HepG2 (cell line): ENCODE data around the gene MAP2K5. TPM values are rescaled to one million over a fixed set of nuclear protein-coding genes. Genes with fewer than 3 reads are reported as not detected.

Source experiments
- BORCS8-MEF2B ChIP-seq: sonication (generic); formaldehyde crosslinking; IDR thresholded peaks from 2 replicates; pipeline ENCODE4 v1.8.0; 2022; ENCODE audit warnings: mild to moderate bottlenecking, missing genetic modification reagents
- CCAR2 ChIP-seq: fragments of 200-400 bp; formaldehyde crosslinking; optimal IDR thresholded peaks from 2 replicates; pipeline ENCODE3; 2018; ENCODE audit warnings: low read depth, mild to moderate bottlenecking, low read length, moderate library complexity
- CENPT ChIP-seq: sonication (generic); formaldehyde crosslinking; IDR thresholded peaks from 2 replicates; pipeline ENCODE4 v1.8.0; 2022; ENCODE audit warnings: low read depth, mild to moderate bottlenecking, moderate library complexity, missing genetic modification reagents
- KMT2B ChIP-seq: IDR thresholded peaks from 2 replicates; pipeline ENCODE4 v1.6.1; 2016; ENCODE audit warnings: missing genetic modification reagents, missing compliant biosample characterization
- MTERF4 ChIP-seq: sonication (generic); formaldehyde crosslinking; IDR thresholded peaks from 2 replicates; pipeline ENCODE4 v1.8.0; 2023; ENCODE audit warnings: mild to moderate bottlenecking, missing genetic modification reagents
- RELA ChIP-seq: sonication (generic); formaldehyde crosslinking; IDR thresholded peaks from 2 replicates; pipeline ENCODE4 v1.4.0; 2020; ENCODE audit warnings: missing genetic modification reagents
- SATB2 ChIP-seq: sonication (generic); formaldehyde crosslinking; IDR thresholded peaks from 2 replicates; pipeline ENCODE4 v1.5.0; 2020; ENCODE audit warnings: missing genetic modification reagents
- SMAD1 ChIP-seq: sonication (generic); formaldehyde crosslinking; IDR thresholded peaks from 2 replicates; pipeline ENCODE4 v1.4.0; 2020; ENCODE audit warnings: missing genetic modification reagents, low read depth, mild to moderate bottlenecking, borderline replicate concordance
- SYNCRIP ChIP-seq: fragments of 200-400 bp; formaldehyde crosslinking; IDR thresholded peaks from 2 replicates; pipeline ENCODE4 v1.6.1; 2018; ENCODE audit warnings: mild to moderate bottlenecking, low read depth, low read length; ENCODE audit not compliant: insufficient read depth
- TFDP1 ChIP-seq: IDR thresholded peaks from 2 replicates; pipeline ENCODE4 v1.6.1; 2016; ENCODE audit warnings: missing compliant biosample characterization, missing genetic modification reagents, borderline replicate concordance
- TGIF2 ChIP-seq: IDR thresholded peaks from 2 replicates; pipeline ENCODE4 v1.6.1; 2016; ENCODE audit warnings: control low read depth, missing compliant biosample characterization
- TOE1 ChIP-seq: sonication (generic); formaldehyde crosslinking; IDR thresholded peaks from 2 replicates; pipeline ENCODE4 v1.4.0; 2020; ENCODE audit warnings: mild to moderate bottlenecking, missing genetic modification reagents
- ZBTB7B ChIP-seq: sonication (generic); formaldehyde crosslinking; IDR thresholded peaks from 2 replicates; pipeline ENCODE4 v1.4.0; 2020; ENCODE audit warnings: missing genetic modification reagents
- ZNF138 ChIP-seq: sonication (generic); formaldehyde crosslinking; IDR thresholded peaks from 2 replicates; pipeline ENCODE4 v1.5.0; 2020; ENCODE audit warnings: mild to moderate bottlenecking, low read depth, missing genetic modification reagents
- ZNF30 ChIP-seq: sonication (generic); formaldehyde crosslinking; IDR thresholded peaks from 2 replicates; pipeline ENCODE4 v1.5.0; 2020; ENCODE audit warnings: mild to moderate bottlenecking, missing genetic modification reagents
- ZNF530 ChIP-seq: sonication (generic); formaldehyde crosslinking; IDR thresholded peaks from 2 replicates; pipeline ENCODE4 v1.5.0; 2020; ENCODE audit warnings: low read depth, mild to moderate bottlenecking, missing genetic modification reagents
- ZNF746 ChIP-seq: sonication (generic); formaldehyde crosslinking; IDR thresholded peaks from 2 replicates; pipeline ENCODE4 v1.8.0; 2022; ENCODE audit warnings: mild to moderate bottlenecking, missing genetic modification reagents
- ZNF749 ChIP-seq: sonication (generic); formaldehyde crosslinking; IDR thresholded peaks from 2 replicates; pipeline ENCODE4 v1.8.0; 2022; ENCODE audit warnings: mild to moderate bottlenecking, missing genetic modification reagents, moderate library complexity, borderline replicate concordance
- ZZZ3 ChIP-seq: sonication (generic); formaldehyde crosslinking; IDR thresholded peaks from 2 replicates; pipeline ENCODE4 v1.4.0; 2020; ENCODE audit warnings: missing genetic modification reagents, mild to moderate bottlenecking, borderline replicate concordance
- polyA plus RNA-seq, 8 experiments: library from polyadenylated mRNA; depleted of rRNA in 3 of 8; stranded (reverse) in 7 of 8; unstranded in 1 of 8; fragments of >200 nt; fragmentation: Illumina TruSeq in 4 of 8; extraction: Trizol in 4 of 8; gene quantifications; 2 replicates each; pipeline versions ENCODE4 v1.2.1 to v1.2.3, GENCODE V29; 2011 to 2016; ENCODE audit warnings: low read depth in 4 of 8, missing spikeins in 1 of 8, mixed read lengths in 1 of 8; ENCODE audit not compliant: insufficient read depth in 1 of 8
- total RNA-seq, 5 experiments: library from RNA; depleted of rRNA; stranded (reverse); fragments of >200 nt; fragmentation: Illumina TruSeq; extraction: Trizol; gene quantifications; 2 replicates each; pipeline ENCODE4 v1.2.3, GENCODE V29; 2016; ENCODE audit warnings: low read depth in 1 of 5
- TF ChIP-seq, protein P1 (sequence below): sonication (generic); formaldehyde crosslinking; IDR thresholded peaks from 2 replicates; pipeline ENCODE4 v1.5.0; 2020; ENCODE audit warnings: mild to moderate bottlenecking, missing genetic modification reagents, borderline replicate concordance

MAP2K5 gene
- total and polyA plus RNA-seq, 2 of the 13 experiments (the other 11 are each of a cell fraction or from before 2014, with no cell fraction given): 4.0 to 4.3 TPM

GRCh38 chr15:67839929-67840748 is 297.6 kb downstream of the MAP2K5 start, which contains the start of gene RNU6-1 (continued):
- TF ChIP-seq TFDP1 (CRISPR knock-in tag) (no peak), CCAR2 (no peak), SATB2 (no peak), CENPT (CRISPR knock-in tag) (no peak), ZNF746 (CRISPR knock-in tag) (peak; percentile 52; the same call in 1 of the 2 replicates), ZNF530 (CRISPR knock-in tag) (no peak), KMT2B (CRISPR knock-in tag) (peak; percentile 93), ZBTB7B (CRISPR knock-in tag) (0 out of 2 replicates have a peak, but pooled peaks have one; percentile 50), ZNF749 (CRISPR knock-in tag) (no peak), ZZZ3 (CRISPR knock-in tag) (no peak), ZNF30 (CRISPR knock-in tag) (no peak), TGIF2 (no peak; the same call in 1 of the 2 replicates), BORCS8-MEF2B (CRISPR knock-in tag) (no peak), SYNCRIP (no peak), TOE1 (CRISPR knock-in tag) (no peak), RELA (CRISPR knock-in tag) (no peak), MTERF4 (CRISPR knock-in tag) (no peak), SMAD1 (CRISPR knock-in tag) (no peak), ZNF138 (CRISPR knock-in tag) (no peak)
- TF ChIP-seq, protein P1, sequence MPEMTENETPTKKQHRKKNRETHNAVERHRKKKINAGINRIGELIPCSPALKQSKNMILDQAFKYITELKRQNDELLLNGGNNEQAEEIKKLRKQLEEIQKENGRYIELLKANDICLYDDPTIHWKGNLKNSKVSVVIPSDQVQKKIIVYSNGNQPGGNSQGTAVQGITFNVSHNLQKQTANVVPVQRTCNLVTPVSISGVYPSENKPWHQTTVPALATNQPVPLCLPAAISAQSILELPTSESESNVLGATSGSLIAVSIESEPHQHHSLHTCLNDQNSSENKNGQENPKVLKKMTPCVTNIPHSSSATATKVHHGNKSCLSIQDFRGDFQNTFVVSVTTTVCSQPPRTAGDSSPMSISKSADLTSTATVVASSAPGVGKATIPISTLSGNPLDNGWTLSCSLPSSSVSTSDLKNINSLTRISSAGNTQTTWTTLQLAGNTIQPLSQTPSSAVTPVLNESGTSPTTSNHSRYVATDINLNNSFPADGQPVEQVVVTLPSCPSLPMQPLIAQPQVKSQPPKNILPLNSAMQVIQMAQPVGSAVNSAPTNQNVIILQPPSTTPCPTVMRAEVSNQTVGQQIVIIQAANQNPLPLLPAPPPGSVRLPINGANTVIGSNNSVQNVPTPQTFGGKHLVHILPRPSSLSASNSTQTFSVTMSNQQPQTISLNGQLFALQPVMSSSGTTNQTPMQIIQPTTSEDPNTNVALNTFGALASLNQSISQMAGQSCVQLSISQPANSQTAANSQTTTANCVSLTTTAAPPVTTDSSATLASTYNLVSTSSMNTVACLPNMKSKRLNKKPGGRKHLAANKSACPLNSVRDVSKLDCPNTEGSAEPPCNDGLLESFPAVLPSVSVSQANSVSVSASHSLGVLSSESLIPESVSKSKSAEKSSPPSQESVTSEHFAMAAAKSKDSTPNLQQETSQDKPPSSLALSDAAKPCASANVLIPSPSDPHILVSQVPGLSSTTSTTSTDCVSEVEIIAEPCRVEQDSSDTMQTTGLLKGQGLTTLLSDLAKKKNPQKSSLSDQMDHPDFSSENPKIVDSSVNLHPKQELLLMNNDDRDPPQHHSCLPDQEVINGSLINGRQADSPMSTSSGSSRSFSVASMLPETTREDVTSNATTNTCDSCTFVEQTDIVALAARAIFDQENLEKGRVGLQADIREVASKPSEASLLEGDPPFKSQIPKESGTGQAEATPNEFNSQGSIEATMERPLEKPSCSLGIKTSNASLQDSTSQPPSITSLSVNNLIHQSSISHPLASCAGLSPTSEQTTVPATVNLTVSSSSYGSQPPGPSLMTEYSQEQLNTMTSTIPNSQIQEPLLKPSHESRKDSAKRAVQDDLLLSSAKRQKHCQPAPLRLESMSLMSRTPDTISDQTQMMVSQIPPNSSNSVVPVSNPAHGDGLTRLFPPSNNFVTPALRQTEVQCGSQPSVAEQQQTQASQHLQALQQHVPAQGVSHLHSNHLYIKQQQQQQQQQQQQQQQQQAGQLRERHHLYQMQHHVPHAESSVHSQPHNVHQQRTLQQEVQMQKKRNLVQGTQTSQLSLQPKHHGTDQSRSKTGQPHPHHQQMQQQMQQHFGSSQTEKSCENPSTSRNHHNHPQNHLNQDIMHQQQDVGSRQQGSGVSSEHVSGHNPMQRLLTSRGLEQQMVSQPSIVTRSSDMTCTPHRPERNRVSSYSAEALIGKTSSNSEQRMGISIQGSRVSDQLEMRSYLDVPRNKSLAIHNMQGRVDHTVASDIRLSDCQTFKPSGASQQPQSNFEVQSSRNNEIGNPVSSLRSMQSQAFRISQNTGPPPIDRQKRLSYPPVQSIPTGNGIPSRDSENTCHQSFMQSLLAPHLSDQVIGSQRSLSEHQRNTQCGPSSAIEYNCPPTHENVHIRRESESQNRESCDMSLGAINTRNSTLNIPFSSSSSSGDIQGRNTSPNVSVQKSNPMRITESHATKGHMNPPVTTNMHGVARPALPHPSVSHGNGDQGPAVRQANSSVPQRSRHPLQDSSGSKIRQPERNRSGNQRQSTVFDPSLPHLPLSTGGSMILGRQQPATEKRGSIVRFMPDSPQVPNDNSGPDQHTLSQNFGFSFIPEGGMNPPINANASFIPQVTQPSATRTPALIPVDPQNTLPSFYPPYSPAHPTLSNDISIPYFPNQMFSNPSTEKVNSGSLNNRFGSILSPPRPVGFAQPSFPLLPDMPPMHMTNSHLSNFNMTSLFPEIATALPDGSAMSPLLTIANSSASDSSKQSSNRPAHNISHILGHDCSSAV (CRISPR knock-in tag): no peak
